HepG2 (cell line): ENCODE data around the gene ZNF22. TPM values are rescaled to one million over a fixed set of nuclear protein-coding genes. Genes with fewer than 3 reads are reported as not detected.

Experiments used
- BRD4 ChIP-seq: sonication (generic); formaldehyde crosslinking; IDR thresholded peaks from 2 replicates; pipeline ENCODE4 v1.4.0; 2020; ENCODE audit warnings: missing genetic modification reagents
- CHCHD3 ChIP-seq: sonication (generic); formaldehyde crosslinking; IDR thresholded peaks from 2 replicates; pipeline ENCODE4 v1.8.0; 2022; ENCODE audit warnings: mild to moderate bottlenecking, missing genetic modification reagents, moderate library complexity
- DNMT1 ChIP-seq: sonication (generic); formaldehyde crosslinking; IDR thresholded peaks from 2 replicates; pipeline ENCODE4 v1.5.1; 2020; ENCODE audit warnings: mild to moderate bottlenecking, missing genetic modification reagents
- EZH2 ChIP-seq: conservative IDR thresholded peaks from 2 replicates; pipeline ENCODE4 v1.6.1; 2012; ENCODE audit warnings: mild to moderate bottlenecking, low read depth, low read length, moderate library complexity
- KDM6A ChIP-seq: IDR thresholded peaks from 2 replicates; pipeline ENCODE4 v1.6.1; 2016; ENCODE audit warnings: low read depth
- KLF16 ChIP-seq, 2 experiments: sonication (generic) in 1 of 2; formaldehyde crosslinking in 1 of 2; IDR thresholded peaks; 2 replicates each; pipeline versions ENCODE4 v1.6.1 to v1.8.0; 2016 to 2023; ENCODE audit warnings: missing genetic modification reagents in 2 of 2, missing compliant biosample characterization in 1 of 2
- MTERF4 ChIP-seq: sonication (generic); formaldehyde crosslinking; IDR thresholded peaks from 2 replicates; pipeline ENCODE4 v1.8.0; 2023; ENCODE audit warnings: mild to moderate bottlenecking, missing genetic modification reagents
- NFIB ChIP-seq: sonication (generic); formaldehyde crosslinking; IDR thresholded peaks from 2 replicates; pipeline ENCODE4 v1.9.0; 2021; ENCODE audit warnings: missing genetic modification reagents, mild to moderate bottlenecking, borderline replicate concordance
- NR2F1 ChIP-seq, 2 experiments: fragments of 450-650 bp in 1 of 2; formaldehyde crosslinking in 1 of 2; IDR thresholded peaks; 2 replicates each; pipeline versions ENCODE4 v1.5.0 to v1.6.1; 2016 to 2020; ENCODE audit warnings: mild to moderate bottlenecking in 1 of 2, missing compliant biosample characterization in 1 of 2, missing genetic modification reagents in 1 of 2, moderate library complexity in 1 of 2
- RFXAP ChIP-seq: sonication (generic); formaldehyde crosslinking; IDR thresholded peaks from 2 replicates; pipeline ENCODE4 v1.4.0; 2020; ENCODE audit warnings: missing genetic modification reagents, borderline replicate concordance
- SKIL ChIP-seq: sonication (generic); formaldehyde crosslinking; IDR thresholded peaks from 2 replicates; pipeline ENCODE4 v1.8.0; 2022; ENCODE audit warnings: missing genetic modification reagents, mild to moderate bottlenecking, moderate library complexity, borderline replicate concordance
- SMARCE1 ChIP-seq: fragments of 450-650 bp; IDR thresholded peaks from 2 replicates; pipeline ENCODE4 v1.6.1; 2017; ENCODE audit warnings: borderline replicate concordance
- TAF1 ChIP-seq: sonication (generic); formaldehyde crosslinking; IDR thresholded peaks from 2 replicates; pipeline ENCODE4 v1.4.0; 2020; ENCODE audit warnings: missing genetic modification reagents
- TIGD3 ChIP-seq: sonication (generic); formaldehyde crosslinking; IDR thresholded peaks from 2 replicates; pipeline ENCODE4 v1.5.1; 2020; ENCODE audit warnings: mild to moderate bottlenecking, missing genetic modification reagents, borderline replicate concordance
- ZNF18 ChIP-seq: sonication (generic); formaldehyde crosslinking; IDR thresholded peaks from 2 replicates; pipeline ENCODE4 v1.8.0; 2022; ENCODE audit warnings: mild to moderate bottlenecking, missing genetic modification reagents; ENCODE audit not compliant: insufficient replicate concordance
- ZNF296 ChIP-seq: sonication (generic); formaldehyde crosslinking; conservative IDR thresholded peaks from 2 replicates; pipeline ENCODE4 v1.5.0; 2020; ENCODE audit warnings: mild to moderate bottlenecking, missing genetic modification reagents
- ZNF382 ChIP-seq: sonication (generic); formaldehyde crosslinking; IDR thresholded peaks from 2 replicates; pipeline ENCODE4 v1.5.0; 2020; ENCODE audit warnings: missing genetic modification reagents, mild to moderate bottlenecking, borderline replicate concordance
- ZNF7 ChIP-seq: IDR thresholded peaks from 2 replicates; pipeline ENCODE4 v1.6.1; 2016; ENCODE audit warnings: missing biosample characterization, missing genetic modification reagents
- ZNF749 ChIP-seq: sonication (generic); formaldehyde crosslinking; IDR thresholded peaks from 2 replicates; pipeline ENCODE4 v1.8.0; 2022; ENCODE audit warnings: mild to moderate bottlenecking, missing genetic modification reagents, moderate library complexity, borderline replicate concordance
- ZNF780A ChIP-seq: sonication (generic); formaldehyde crosslinking; IDR thresholded peaks from 2 replicates; pipeline ENCODE4 v1.8.0; 2022; ENCODE audit warnings: mild to moderate bottlenecking, missing genetic modification reagents, moderate library complexity
- ZSCAN5A ChIP-seq: sonication (generic); formaldehyde crosslinking; IDR thresholded peaks from 2 replicates; pipeline ENCODE4 v1.8.0; 2022; ENCODE audit warnings: mild to moderate bottlenecking, missing genetic modification reagents, borderline replicate concordance
- polyA plus RNA-seq, 8 experiments: library from polyadenylated mRNA; depleted of rRNA in 3 of 8; stranded (reverse) in 7 of 8; unstranded in 1 of 8; fragments of >200 nt; fragmentation: Illumina TruSeq in 4 of 8; extraction: Trizol in 4 of 8; gene quantifications; 2 replicates each; pipeline versions ENCODE4 v1.2.1 to v1.2.3, GENCODE V29; 2011 to 2016; ENCODE audit warnings: low read depth in 4 of 8, missing spikeins in 1 of 8, mixed read lengths in 1 of 8; ENCODE audit not compliant: insufficient read depth in 1 of 8
- total RNA-seq, 5 experiments: library from RNA; depleted of rRNA; stranded (reverse); fragments of >200 nt; fragmentation: Illumina TruSeq; extraction: Trizol; gene quantifications; 2 replicates each; pipeline ENCODE4 v1.2.3, GENCODE V29; 2016; ENCODE audit warnings: low read depth in 1 of 5

Gene ZNF22
- total and polyA plus RNA-seq, 2 of the 13 experiments (the other 11 are each of a cell fraction or from before 2014, with no cell fraction given): 0.40 to 1.3 TPM

- TF ChIP-seq NR2F1 (CRISPR knock-in tag; IDR thresholded peaks at IDR 0.05) (peak in 1 of 2 experiments; percentile 44; a peak in 2 of 4 replicates), ZSCAN5A (CRISPR knock-in tag) (no peak), ZNF382 (CRISPR knock-in tag) (no peak), ZNF296 (no peak), KDM6A (CRISPR knock-in tag) (peak; percentile 22; the same call in 1 of the 2 replicates), ZNF7 (CRISPR knock-in tag) (no peak), TAF1 (CRISPR knock-in tag) (no peak), MTERF4 (CRISPR knock-in tag) (no peak), ZNF749 (CRISPR knock-in tag) (peak; percentile 61; the same call in 1 of the 2 replicates), SKIL (no peak), ZNF780A (CRISPR knock-in tag) (no peak), BRD4 (CRISPR knock-in tag) (no peak), EZH2 (no peak), TIGD3 (no peak), KLF16 (CRISPR knock-in tag; IDR thresholded peaks at IDR 0.05) (peak in 1 of 2 experiments; percentile 36; a peak in 1 of 4 replicates), DNMT1 (CRISPR knock-in tag) (no peak), ZNF18 (no peak), NFIB (no peak), SMARCE1 (no peak), RFXAP (no peak), CHCHD3 (CRISPR knock-in tag) (no peak)
These were observed 25.0 kb upstream of the ZNF22 start (continued) for GRCh38 chr10:44975431-44976331.
